NCI-H2171 treated with DMSO at 0.1 percent for 48 hours (cell line): ENCODE results near the gene NRG3.
A peak's percentile ranks its signal among the peaks of the same experiment; 100 is the strongest.
"Not testable (repeated sequence)": the region's sequence is repeated elsewhere in the genome, so short reads cannot be mapped to it uniquely, and the experiment has no call there.

Source experiments
- DNase-seq: peaks from one replicate; lab custom pipeline; 2025; lab: John Stamatoyannopoulos, UW

NRG3 gene

DNA sequence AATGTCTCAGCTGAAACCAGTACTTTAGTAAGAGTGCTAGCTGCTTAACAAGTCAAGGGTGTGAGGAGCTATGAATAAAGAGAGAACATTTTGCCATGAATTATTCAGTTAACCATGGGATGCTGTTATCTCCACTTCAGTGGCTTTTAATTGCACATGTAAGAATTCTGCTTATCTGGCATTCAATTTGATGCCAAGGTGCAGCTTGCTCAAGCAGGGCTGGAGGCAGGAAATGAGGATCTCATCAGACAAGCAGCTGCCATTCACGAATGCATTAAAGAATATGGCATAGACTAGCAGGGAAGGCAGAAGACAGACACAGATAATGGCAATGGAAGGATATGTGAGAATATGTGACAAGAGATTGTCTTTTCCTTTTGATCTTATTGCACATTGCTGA lies 697.8 kb downstream of the NRG3 start:
- peak; percentile 60 for DNase-seq

DNA sequence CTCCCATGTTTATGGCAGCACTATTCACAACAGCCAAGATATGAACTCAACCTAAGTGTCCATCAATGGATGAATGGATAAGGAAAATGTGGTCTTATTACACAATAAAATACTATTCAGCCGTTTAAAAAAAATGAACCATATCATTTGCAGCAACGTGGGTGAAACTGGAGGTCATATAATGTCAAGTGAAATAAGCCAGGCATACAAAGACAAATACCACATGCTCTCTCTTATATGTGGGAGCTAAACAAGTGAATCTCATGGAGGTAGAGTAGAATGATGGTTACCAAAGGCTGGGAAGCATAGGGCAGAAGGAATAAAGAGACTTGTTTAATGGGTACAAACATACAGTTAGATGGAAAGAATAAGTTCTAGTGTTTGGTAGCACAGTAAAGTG lies 699.1 kb downstream of the NRG3 start:
- DNase-seq: no peak

DNA sequence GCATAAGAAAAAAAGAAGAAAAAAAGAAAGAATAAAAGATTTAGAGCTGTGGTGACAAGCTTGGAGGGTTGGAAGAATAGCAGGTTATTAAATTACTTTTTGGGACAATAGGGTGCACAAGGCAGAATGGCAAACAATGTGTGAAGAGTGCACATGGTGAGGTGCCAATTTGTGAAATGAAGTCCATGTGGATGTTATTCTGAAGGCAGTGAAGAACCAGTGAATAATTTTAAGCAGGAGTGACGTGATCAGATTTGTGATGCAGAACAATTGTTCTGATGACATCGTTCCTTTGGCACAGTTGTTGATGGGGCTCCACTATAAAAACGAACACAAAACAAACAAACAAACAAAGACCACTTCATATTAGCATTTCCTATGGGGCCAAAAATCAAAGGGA lies 700.3 kb downstream of the NRG3 start:
- DNase-seq: no peak

DNA sequence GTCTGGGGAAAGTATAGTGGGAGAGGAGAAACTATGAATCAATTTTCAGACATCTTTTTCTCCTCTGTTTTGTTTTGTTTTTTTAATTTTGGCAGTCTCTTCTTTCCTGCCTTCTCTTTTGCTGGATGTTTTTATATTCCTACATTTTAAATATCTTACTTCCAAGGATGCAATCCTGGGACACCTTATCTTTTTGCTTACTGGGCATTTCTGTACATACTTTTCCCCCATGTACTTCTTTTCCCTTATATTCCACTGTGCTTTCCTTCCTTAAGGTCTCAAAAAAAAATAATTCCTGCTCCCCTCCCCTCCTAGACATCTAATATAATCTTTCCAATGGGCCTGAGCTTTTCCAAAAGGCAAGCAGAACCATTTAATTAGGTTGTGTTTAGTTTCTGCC lies 701.1 kb downstream of the NRG3 start:
- DNase-seq: no peak

DNA sequence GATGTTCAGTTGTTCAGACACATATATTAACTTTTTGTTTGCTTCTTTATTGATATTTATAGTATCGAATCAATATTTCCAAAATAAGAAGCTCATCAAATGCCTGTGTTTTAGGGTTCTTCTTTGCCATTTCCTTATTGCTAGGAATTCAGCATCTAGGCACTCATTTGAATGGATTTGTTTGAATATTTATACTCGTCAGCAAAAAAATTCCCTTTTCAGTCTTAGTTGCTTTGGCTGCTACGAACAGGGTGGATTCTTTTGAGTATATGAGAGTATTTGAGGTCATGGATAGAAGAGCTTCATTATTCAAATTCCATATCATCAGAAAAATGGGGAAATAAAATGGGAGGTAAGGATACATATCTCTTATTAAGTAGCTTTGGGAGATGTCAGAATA lies 706.9 kb downstream of the NRG3 start:
- no peak for DNase-seq

DNA sequence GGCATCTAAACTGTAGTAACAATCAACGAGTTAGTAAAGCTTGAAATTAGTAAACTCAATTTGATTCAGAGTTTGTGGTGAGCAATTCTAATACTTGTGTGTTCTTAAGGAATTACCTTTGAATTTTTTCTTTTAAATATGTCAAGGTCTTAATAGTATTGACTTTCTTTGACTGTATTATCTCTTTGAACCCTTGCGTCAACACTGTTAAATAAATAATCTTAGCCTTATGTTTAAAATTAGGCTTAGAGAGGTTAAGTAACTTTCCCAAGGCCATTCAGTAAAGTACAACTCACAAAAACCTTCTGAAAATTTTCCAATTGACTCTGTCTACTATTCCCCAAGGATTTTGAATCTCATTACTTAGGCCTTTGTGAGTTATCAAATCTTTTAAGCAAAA lies 716.4 kb downstream of the NRG3 start:
- DNase-seq: no peak

DNA sequence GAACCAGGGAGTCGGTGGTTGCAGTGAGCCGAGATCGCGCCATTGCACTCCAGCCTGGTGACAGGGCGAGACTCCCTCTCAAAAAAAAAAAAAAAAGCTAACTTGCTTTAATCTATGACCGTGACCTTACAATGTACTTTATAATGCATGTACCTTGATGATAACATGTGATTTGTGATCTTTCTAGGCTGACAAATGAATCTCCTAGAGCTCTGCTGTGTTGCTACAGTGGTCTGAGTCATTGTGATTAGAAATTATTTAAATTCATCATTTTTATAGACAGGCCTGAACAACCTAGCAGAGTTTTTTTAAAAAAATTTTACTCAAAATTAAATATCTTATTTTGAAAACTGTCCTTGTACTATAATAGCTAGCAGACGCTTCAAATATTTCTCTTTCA lies 722.8 kb downstream of the NRG3 start:
- DNase-seq: no peak

DNA sequence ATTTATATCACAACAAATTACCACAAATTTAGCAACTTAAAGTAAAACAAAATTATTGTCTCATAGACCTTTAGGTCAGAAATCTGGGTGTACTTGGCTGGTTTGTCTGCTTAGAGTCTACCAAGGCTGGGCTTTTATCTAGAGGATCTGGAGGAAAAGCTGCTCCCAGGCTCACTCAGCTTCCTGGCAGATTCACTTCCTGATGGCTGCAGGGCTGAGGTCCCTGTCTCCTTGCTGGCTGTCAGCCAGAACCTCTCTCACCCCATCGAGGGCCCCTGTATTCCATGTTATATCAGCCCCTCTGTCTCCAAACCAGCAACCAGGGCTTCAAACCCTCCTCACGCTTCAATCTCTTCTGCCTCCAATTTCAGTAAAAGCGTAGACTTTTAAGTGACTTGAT lies 734.9 kb downstream of the NRG3 start:
- no peak for DNase-seq

DNA sequence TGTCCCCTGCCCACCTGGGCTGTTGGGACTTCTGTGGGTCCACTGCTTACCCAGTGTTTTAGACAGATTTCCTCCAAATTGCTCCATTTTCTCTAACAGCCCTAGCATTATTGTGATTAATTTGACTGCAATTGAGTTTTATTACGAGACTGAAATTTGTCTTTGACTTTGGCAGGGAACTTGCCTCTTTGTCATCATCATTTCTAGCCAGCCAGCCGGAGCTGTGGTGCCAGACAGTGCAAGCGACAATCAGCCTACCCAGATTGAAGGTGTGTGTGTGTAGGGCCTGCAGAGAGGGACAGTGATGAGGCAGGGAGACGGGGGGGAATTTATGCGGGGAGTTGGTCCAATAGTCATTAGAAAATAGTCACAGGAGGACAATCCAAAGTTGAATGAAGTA lies 743.0 kb downstream of the NRG3 start:
- no peak for DNase-seq

DNA sequence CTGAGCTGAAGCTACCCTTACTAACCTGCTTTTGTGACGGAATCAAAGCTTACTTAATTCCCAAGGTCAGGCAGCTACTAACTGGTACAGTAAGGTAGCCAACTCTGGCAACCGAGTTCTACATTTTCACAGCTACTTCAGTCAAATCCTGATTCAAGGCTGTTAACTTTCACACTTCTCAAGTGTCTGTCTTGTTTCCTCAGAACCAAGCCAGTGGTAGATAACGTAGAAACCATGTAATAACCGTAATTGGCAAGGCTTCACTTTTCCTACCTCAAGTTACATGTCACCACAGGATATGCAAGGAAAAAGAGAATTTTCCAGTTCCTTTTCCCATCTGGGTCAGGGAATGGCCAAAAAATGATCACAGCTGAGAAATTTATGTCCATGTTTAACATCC lies 746.7 kb downstream of the NRG3 start:
- no peak for DNase-seq

DNA sequence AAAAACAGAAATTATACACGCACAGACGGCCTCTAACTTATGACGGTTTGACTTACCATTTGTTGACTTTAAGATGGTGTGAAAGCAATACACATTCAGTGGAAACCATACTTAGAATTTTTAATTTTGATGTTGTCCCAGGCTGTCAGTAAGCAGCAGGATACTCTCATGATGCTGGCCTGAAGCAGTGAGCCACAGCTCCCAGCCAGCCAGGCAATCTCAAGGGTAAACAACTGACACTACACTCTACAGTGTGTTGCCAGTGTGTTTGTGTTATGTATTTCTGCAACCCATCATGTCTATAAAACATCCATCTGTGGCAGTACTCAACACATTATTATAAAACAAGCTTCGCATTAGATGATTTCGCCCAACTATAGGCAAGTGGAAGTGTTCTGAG lies 747.5 kb downstream of the NRG3 start:
- no peak for DNase-seq

DNA sequence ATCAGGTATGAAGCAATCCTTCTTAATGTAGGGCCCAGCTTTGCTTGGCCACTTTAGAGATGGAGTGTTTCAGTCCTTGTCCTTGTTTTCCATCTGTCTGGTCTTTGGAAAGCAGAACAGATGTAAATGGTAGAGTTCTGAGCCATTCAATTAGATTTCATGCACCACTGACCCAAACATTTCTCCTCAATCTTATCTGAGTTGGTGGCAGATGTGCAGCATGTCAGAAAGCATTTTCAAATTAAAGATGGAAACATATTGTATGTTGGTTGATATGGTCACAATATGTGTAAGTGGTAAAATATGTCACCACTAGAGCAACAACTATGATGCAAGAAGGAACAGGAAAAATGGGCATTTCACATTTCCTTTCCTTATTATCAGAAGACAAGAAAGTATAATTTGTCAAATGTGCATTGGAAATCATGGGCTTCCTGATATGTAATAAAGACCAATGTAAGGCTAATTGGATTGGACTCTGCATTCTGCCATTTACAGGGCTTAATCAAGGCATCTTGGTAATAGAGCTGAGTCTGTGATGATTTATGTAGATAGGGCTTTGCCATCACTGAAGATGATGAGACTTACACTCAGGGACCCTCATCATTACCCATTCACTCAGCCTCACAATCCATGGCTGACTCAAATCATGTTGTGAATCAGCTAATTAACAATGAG lies 750.7 kb downstream of the NRG3 start:
- peak; percentile 88 for DNase-seq

DNA sequence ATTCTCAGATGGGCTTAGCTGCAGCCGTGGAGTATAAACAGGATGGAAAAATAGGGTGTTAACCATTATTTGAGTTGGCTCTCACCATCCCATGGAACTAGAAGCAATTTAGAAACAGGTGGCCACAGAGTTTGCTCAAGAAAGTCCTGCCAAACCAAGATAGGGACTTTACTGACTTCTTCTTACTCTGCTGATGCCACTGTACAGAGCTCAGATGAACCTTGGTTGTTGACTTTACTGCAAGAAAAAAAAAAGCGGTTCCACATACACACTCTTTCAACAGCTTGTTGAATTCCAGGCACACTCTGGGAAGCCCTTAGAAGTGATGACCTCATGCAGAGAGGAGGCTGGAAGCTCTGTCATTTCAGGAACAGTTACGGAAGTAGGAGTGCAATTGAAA lies 753.4 kb downstream of the NRG3 start:
- DNase-seq: peak; percentile 26

DNA sequence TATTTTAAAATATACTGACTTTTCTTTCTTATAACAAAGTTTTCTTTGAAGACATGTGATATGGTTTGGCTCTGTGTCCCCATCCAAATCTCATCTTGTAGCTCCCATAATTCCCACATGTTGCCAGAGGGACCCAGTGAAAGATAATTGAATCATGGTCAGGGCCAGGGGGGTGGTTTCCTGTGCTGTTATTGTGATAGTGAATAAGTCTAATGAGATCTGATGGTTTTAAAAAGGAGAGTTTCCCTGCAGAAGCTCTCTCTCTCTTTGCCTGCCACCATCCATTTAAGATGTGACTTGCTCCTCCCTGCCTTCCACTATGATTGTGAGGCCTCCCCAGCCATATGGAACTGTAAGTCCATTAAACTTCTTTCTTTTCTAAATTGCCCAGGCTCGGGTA lies 768.1 kb downstream of the NRG3 start:
- DNase-seq: no peak

DNA sequence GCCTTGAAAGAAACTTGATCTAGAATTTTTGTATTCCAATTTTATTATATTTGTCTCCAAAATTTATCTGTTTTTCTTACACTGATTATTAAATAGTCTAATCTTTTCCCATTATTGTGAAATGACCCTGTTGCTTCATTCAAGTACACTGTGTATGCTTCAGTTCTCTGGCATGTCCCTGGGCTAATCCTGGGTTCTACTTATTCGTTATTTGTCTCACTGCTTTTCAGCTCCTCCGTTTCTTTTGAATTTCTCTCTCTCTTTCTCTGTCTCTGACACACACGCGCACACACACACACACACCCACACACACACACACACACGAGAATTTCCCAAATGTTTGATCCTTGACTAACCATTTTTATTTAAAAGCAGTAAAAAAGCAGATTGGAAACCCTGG lies 768.6 kb downstream of the NRG3 start:
- no peak for DNase-seq

DNA sequence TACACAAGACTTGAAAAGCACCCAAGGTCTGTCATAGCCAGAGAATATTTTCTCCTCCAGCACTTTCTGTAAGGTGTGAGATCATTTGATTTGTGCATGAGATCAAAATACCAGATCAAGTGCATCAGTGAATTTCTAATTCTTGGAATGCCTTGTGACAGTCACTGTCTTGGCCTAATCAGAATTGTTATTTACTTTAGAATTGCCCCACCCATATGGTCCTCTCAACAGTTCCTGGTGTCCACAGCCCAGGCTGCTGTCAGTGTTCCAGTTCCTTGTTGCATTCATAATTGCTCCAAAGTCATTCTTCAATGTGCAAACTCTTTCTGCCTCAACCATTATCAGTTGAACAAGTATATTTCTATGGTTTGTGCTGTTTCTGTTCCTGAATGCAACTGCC lies 770.2 kb downstream of the NRG3 start:
- no peak for DNase-seq

DNA sequence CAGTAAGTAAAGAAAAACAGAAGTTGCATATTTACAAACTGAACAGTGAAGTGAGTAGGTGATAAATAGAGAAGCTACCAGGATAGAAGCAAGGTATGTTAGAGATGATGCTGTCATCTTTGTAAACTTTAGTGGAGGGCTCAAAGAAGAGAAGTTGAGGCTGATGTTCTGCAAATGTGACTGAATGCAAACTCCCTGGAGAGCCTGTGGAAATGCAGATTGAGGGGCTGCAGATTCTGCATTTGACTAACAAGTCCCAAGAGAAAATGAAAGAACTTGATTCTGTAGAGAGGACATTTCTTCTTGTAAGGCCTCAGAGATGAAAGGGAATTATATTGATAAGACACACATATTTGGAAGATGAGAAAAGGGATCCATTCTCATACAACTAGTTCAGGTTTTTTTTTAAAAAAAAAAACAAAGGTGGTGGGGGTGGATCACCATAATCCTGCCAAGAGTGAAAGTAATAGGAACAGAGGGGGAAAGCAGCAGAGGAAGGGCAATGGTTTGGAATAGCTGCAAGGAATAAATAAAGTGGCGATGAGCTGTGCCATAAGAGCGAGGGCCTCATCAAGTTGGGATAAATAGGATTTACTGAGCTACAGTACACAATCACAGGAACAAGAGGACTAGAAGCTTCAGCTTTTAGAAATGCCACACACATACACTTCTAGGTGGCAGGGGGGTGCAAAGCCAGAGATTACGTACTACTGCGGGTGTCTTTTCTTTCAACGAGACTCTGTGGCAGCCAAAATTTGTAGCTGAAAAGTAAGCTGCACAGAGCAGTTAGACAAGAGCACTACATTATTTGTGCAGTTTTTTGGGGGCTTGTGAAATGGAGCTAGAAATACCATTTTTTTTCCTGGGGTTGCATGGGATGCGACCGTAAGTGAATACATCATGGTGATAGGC lies 778.5 kb downstream of the NRG3 start:
- no peak for DNase-seq

DNA sequence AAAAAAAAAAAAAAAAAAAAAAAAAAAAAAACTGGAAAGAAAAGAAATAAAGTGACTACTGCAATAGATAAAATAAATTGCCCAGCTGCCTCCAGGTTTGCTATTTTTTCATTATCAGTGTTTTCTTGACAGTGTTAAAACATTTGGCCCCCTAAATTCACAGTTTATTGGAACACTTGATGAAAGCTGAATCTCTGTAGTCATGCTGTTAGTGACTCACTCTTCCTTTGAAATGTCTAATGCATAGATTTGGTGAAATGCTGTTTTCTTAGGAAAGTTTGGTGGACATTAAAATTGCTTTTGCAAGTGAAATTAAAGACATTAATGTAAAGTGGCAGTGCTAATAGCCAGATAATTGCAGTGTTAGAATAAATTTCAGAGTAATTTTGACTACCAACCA lies 785.2 kb downstream of the NRG3 start:
- DNase-seq: no peak

DNA sequence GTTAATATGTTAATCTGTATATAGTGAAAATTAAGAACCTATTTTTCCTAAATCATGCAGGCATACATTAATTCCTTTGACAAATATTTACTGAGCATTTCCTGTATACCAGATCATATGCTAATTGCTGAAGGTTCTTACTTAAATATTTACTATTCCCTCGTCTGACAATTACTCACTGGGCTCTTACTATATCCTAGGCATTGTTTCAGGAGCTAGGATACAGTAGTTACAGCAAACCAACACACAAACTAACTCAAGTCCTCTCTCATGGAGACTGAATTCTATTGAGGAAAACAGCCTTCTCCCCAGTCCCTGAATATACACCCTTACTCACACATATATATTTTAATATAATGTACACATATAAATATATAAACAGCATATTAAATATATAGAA lies 786.0 kb downstream of the NRG3 start:
- no peak for DNase-seq

DNA sequence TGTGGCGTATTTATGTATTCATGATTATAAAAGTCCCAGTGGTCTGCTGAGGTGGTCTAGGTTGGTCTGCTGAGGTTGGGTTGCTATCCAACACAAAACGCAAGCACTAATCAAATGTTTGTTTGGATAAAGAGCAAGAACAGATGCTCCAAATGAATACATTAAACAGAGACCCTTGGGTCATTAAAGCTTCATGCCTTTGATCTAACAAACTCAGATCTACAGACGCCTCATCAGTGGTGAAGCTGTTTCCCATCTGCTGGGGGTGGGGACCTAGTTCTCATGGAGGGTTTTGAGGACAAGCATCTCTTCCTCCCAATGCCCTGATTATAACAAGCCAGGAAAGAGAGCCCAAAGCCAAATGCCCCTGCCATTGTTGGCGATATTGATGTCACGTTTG lies 786.7 kb downstream of the NRG3 start:
- peak; percentile 13 for DNase-seq

DNA sequence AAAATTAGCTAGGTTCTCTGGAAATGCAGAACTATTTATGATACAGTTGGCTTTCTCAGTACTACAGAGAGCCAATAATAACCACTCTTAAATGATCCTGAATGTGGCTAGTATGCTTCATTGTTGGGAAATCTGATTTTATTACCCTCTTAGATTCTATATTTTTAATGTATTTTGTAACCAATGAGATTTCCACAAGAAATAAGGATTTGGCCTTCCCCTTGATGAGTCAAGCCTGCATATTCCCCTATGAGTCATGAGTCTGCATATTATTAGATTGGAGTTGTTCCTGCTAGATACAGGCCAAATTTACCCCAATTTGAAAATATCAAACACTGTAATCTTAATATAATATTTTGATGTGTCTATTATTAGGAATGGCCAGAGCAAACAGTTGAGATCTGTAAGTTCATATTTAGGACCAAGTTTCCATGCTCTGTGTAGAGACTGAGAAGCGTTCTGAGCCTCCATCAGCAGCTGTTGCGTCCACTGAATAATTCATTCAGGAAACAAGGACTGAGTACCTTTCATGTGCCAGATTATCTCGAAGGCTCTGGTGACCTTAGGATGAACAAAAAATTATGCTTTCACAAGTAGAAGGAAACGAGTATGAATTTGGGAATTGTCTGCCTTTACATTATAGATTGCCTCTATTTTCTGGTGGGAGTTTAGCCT lies 793.4 kb downstream of the NRG3 start:
- no peak for DNase-seq

DNA sequence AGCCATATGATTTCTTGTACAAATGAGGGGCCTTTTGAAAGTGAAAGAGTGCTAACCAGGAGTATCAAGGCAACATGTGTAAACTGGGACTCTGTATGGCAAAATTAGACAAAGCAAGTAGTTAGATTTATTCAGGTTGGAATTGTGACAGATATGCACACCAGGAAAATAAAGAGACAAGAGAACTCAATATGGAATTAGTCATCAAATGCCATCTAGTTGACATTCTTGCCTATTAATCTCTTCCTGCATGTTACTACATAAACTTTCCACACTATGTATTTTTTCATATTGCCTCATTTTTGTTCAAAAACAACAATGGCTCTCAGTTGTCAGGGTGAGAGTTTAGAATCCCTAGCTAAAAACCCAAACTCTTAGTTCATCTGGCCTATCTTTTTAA lies 799.0 kb downstream of the NRG3 start:
- no peak for DNase-seq

DNA sequence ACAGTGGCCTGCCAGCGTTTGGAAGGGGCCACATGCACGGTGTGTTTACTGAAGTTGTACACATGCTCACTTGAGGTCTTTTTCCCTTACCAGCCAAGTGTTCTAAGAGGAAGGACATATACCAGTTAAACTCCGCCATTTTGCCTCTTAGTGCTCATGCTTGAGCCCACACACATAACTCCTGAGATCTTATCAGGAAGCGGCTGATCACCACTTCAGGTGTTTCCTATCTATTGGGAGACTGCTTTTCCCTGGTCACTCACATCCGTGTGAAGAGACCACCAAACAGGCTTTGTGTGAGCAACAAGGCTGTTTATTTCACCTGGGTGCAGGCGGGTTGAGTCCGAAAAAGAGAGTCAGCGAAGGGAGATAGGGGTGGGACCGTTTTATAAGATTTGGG lies 802.9 kb downstream of the NRG3 start:
- DNase-seq: not testable (repeated sequence)
